ENCODE results near the gene PLCH1.

DNA sequence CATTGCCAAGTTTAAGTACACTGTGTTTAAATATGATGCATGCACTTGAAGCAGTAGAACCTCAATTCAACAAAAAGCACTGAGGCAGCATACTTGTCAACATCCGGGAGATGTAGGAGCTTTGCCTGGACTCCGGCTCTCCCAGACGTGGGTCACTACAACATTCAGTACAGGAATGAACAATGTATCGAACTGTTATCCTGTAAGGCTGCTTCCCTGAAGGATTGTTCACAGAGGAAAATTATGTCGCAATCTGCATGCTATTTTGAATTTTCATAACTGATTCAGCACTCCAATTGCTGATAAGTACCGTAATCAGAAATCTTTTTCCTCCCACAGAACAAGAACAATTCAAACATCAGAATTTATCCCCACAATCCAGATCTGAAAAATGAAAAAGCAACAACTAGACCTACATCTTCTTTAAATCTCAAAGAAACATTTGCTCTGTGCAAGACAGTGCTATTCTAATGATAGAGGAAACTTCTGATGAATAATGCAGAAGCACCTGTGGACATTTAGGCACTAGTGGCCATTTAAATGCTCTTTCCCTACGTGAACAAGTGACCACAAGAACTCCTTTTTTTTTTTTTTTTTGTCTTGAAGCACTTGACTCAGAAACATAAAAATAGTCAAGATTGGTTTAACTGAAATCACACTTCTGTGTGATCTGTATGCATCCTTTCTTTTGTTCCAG is 113.4 kb downstream of the PLCH1 start:
- TF ChIP-seq EZH2 (IDR thresholded peaks at IDR 0.05; ENCODE audit: low read depth, low read length, severe bottlenecking) (no peak), CTCF (IDR thresholded peaks at IDR 0.05; ENCODE audit: control extremely low read depth in 1 of 3, insufficient read depth in 1 of 3, low read depth in 1 of 3, low read length in 3 of 3) (no peak), CHD2 (IDR thresholded peaks at IDR 0.05; ENCODE audit: low read length) (no peak), YY1 (IDR thresholded peaks at IDR 0.05; ENCODE audit: low read depth, low read length) (no peak), RFX5 (IDR thresholded peaks at IDR 0.05; ENCODE audit: borderline replicate concordance, low read depth, low read length) (no peak)

Data from H1 (cell line).